GM21447 (cell line): ENCODE results near the gene BCHE.

Source experiments
- ATAC-seq: cut with Tn5 transposase; IDR thresholded peaks from one replicate; pipeline ENCODE4 v1.9.1; 2021; ENCODE audit not compliant: unreplicated experiment

BCHE gene

DNA sequence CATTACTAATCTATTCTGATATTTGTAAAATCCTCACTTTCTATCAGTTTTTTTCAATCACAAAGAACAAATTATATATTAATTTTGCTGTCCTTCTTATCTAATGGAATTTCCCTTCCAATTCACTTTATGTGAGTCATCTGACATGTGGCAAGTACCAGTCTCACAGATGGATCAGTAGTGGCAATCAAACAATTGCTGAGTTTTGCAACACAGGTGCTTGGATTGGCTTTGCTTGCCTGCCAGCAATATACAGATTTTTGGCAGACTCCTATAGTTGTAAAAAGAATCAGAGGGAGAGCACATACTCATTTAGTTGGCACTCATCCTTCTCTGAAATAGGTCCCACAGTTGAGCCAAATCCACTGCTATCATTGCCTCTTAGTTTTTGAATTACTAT, 83.7 kb downstream of the BCHE start:
- no peak for ATAC-seq

DNA sequence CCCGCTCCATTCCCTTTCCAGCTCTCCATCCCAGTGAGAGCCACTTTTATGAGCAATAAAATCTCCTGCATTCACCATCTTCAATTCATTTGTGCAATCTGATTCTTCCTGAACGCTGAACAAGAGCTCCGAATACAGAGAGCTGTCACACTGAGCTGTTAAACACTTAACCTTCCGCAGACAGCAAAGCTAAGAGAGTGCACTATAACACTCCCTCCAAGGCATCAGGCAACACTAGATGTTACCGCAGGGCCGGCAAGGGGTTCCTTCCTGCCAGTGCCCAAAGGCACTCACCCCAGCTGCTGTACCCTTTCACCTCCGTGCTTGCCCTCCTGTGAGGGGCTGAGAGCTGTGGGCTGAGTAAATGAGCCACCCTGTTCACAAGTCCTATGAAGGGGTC, 85.6 kb downstream of the BCHE start:
- ATAC-seq, result no peak

GRCh38 chr3:165749821-165750220, 87.4 kb downstream of the BCHE start:
- no peak for ATAC-seq

DNA sequence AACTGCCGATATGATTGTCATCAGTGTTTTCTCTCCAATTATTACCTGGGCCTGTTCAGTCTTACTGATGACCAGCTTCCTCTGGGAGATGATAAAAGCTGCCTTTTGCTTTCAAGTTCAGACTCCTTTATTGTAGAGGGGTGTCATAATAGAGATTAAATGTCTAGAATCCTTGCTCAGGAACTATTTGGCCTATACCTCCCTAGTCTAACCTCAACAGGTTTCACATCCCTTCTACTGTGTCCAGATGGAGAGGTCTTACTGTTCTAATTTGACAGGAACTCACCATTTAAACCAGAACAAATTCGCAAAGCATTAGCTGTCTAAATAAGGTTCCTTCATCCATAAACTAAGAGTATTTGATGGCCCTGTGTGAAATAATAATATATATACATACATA, 88.0 kb downstream of the BCHE start:
- ATAC-seq, result no peak

DNA sequence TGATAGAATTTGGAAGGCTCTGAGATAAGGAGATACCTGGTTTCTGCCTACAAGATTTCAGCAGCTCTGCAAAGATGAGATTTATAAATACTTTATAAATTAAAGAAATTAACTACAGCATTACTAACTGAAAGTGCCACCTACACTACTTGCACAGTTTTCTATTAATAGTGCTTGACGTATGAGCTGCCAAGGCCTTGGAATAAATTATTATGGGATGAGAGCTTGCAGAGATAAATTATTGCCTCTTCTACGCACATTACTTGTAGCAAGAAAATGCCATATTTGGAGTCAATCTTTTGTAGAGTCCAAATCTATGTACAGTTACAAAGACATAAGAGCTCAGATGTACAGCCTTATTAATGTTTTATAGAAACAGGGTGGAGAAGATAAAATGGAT, 89.1 kb downstream of the BCHE start:
- no peak for ATAC-seq

- ATAC-seq, result no peak
Measured at GRCh38 chr3:165746874-165747273, 90.3 kb downstream of the BCHE start.

GRCh38 chr3:165744025-165744424, 93.2 kb downstream of the BCHE start:
- no peak for ATAC-seq

DNA sequence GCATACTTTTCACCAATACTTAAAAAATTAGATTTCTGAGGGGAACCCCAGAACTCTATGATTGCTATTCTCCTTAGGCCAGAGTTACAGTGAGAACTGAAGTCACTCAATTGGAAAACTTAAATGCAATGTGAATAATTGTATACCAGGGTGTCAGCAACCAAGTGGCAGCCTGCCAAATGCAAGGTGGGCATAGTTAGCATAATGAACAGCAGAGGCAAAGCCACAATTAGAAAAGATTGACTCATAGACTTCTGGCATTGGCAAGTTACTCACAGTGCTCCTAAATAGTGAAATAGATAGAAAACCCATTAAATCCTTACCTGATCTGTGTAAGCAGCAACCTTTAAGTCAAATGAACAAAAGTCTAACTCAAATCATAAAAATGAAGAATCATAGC, 94.9 kb downstream of the BCHE start:
- no peak for ATAC-seq

DNA sequence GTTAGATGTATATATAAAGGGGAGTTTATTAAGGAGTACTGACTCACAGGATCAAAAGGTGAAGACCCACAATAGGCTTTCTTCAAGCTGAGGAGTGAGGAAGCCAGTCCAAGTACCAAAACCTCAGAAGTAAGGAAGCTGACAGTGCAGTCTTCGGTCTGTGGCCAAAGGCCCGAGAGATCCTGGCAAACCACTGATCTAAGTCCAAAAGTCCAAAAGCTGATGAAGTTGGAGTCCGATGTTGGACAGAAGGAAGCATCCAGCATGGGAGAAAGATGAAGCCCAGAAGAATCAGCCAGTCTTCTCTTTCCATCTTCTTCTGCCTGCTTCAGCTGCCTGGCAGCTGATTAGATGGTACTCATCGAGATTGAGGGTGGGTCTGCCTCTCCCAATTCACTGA, 107.5 kb downstream of the BCHE start:
- ATAC-seq, result no peak

DNA sequence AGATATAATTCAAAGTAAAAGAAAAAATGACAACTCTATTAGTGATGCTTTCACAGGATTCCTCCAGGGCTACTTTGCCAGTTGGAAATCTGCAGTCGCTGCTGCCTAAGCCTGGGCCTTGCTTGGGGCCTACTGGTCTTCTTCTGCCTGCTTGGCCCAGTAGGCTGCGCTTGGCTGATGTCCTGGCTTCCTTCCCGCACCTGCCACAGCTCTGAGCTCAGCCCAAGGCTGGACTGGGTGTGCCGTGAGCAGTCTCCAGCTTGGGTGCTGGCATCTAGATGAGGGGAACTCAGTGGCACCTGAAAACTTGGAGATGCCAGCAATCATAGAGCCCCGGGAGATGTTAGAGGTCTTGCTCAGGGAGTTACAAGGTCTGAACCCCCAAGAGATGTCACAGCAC, 108.3 kb downstream of the BCHE start:
- no peak for ATAC-seq

- ATAC-seq, result no peak
Measured at GRCh38 chr3:165725296-165725695, 111.9 kb downstream of the BCHE start.
